Naive thymus-derived CD8-positive, alpha-beta T cell (primary cell): Measurements from ENCODE around the gene MSANTD1. TPM values are rescaled to one million over a fixed set of nuclear protein-coding genes. Genes with fewer than 3 reads are reported as not detected.

ENCODE experiments used
- ATAC-seq, 2 donors: fragments of 150-1000 bp; cut with Tn5 transposase in 1 of 2; sonication (Bioruptor Pico), chemical (Tn5 transposase) in 1 of 2; 1 replicate in 1 of 2; 2 replicates in 1 of 2; pipeline ENCODE4 v1.10.0; 2021; ENCODE audit warnings: mild to moderate bottlenecking in 2 of 2, moderate library complexity in 2 of 2
- POLR2A ChIA-PET: fragments of 350-600 bp; sonication (Branson Sonifier 250); formaldehyde crosslinking; loops from one replicate; lab custom pipeline; 2021; ENCODE audit warnings: antibody characterized with exemption; lab: Charles Lee
- DNase-seq, 10 donors: peaks; one replicate each; pipeline versions ENCODE4 v3.0.0 to v3.0.0-alpha.2; 2020 to 2022
- H3K27ac Mint-ChIP-seq, 10 donors: one replicate each; pipeline ENCODE4 v1.8.0; 2020 to 2022; ENCODE audit warnings: mild to moderate bottlenecking in 10 of 10, mixed read lengths in 10 of 10, moderate library complexity in 4 of 10, inconsistent platforms in 1 of 10
- H3K27me3 Mint-ChIP-seq, 5 donors: one replicate each; pipeline ENCODE4 v1.8.0; 2021 to 2022; ENCODE audit warnings: mixed read lengths in 5 of 5
- H3K36me3 Mint-ChIP-seq, 3 donors: one replicate each; pipeline ENCODE4 v1.8.0; 2020 to 2022; ENCODE audit warnings: mixed read lengths in 3 of 3, mild to moderate bottlenecking in 2 of 3, inconsistent platforms in 1 of 3
- H3K4me1 Mint-ChIP-seq, 4 donors: one replicate each; pipeline ENCODE4 v1.8.0; 2021 to 2022; ENCODE audit warnings: mixed read lengths in 4 of 4
- H3K4me3 Mint-ChIP-seq, 10 donors: one replicate each; pipeline ENCODE4 v1.8.0; 2020 to 2022; ENCODE audit warnings: mild to moderate bottlenecking in 10 of 10, mixed read lengths in 10 of 10, moderate library complexity in 6 of 10, inconsistent platforms in 1 of 10
- H3K9me3 Mint-ChIP-seq, 9 donors: one replicate each; pipeline ENCODE4 v1.8.0; 2020 to 2022; ENCODE audit warnings: mixed read lengths in 9 of 9, mild to moderate bottlenecking in 3 of 9, inconsistent platforms in 1 of 9, moderate library complexity in 1 of 9
- polyA plus RNA-seq, 3 donors: library from polyadenylated mRNA; unstranded; fragments of 300-500 nt; fragmentation: Illumina TruSeq; gene quantifications; one replicate each; pipeline ENCODE4 v1.2.3, GENCODE V29; 2021
- total RNA-seq, 8 experiments: library from RNA in 2 of 8; stranded (reverse) in 2 of 8; gene quantifications; one replicate each; pipeline ENCODE4 v1.2.3 and lab custom pipeline; 2021 to 2026

Gene MSANTD1
- total and polyA plus RNA-seq, 5 experiments from 2014 or later, result 0.18 to 2.1 (median 1.8) TPM; not detected in 2

GRCh38 chr4:3228881-3229280 lies 20.1 kb upstream of the MSANTD1 start:
- POLR2A ChIA-PET, result no interaction called here
- Mint-ChIP-seq H3K4me3 (no peak overlapping the region), H3K9me3 (no peaks in the 10 kb centered on the region), H3K36me3 (peaks cover 12 to 70% (median 40%) of the 10 kb centered on the region in 3 donors), H3K27me3 (no peaks in the 10 kb centered on the region), H3K4me1 (peaks cover 0 to 4% (median 2%) of the 10 kb centered on the region in 4 donors), H3K27ac (peak overlapping the region in 1 of 10 donors; percentile 82)
- DNase-seq, result peak in 1 of 10 donors; percentile 36
- no peak for ATAC-seq

- ATAC-seq (no peak), DNase-seq (no peak)
- Mint-ChIP-seq H3K4me3 (peak overlapping the region in 1 of 10 donors; percentile 61), H3K36me3 (peaks cover 10 to 70% (median 40%) of the 10 kb centered on the region in 3 donors), H3K4me1 (peaks cover 0 to 4% (median 1%) of the 10 kb centered on the region in 4 donors), H3K9me3 (no peaks in the 10 kb centered on the region), H3K27me3 (no peaks in the 10 kb centered on the region), H3K27ac (peak overlapping the region in 2 of 10 donors; percentile 78 to 82)
- POLR2A ChIA-PET, result no interaction called here
These were observed 19.6 kb upstream of the MSANTD1 start for GRCh38 chr4:3229328-3229727.

- no peaks in the 10 kb centered on the region for H3K9me3 Mint-ChIP-seq
- no peak for ATAC-seq
- H3K36me3 Mint-ChIP-seq, result peaks cover 10 to 69% (median 34%) of the 10 kb centered on the region in 3 donors
- H3K4me3 Mint-ChIP-seq, result no peak overlapping the region
- H3K27ac Mint-ChIP-seq, result no peak overlapping the region
- peaks cover 0 to 6% (median 1%) of the 10 kb centered on the region in 4 donors for H3K4me1 Mint-ChIP-seq
- no peaks in the 10 kb centered on the region for H3K27me3 Mint-ChIP-seq
- DNase-seq, result peak in 1 of 10 donors; percentile 40
- POLR2A ChIA-PET, result no interaction called here
These were observed 19.0 kb upstream of the MSANTD1 start for GRCh38 chr4:3229964-3230363.

GRCh38 chr4:3231471-3231870 lies 17.5 kb upstream of the MSANTD1 start:
- no peaks in the 10 kb centered on the region for H3K9me3 Mint-ChIP-seq
- H3K27ac Mint-ChIP-seq, result peak overlapping the region in 1 of 10 donors; percentile 83
- no peak overlapping the region for H3K4me3 Mint-ChIP-seq
- H3K27me3 Mint-ChIP-seq, result no peaks in the 10 kb centered on the region
- POLR2A ChIA-PET, result no interaction called here
- H3K4me1 Mint-ChIP-seq, result peaks cover 0 to 6% (median 1%) of the 10 kb centered on the region in 4 donors
- ATAC-seq, result no peak
- peak in 1 of 10 donors; percentile 14 for DNase-seq
- H3K36me3 Mint-ChIP-seq, result peaks cover 10 to 70% (median 35%) of the 10 kb centered on the region in 3 donors

GRCh38 chr4:3232001-3232400 lies 17.0 kb upstream of the MSANTD1 start:
- Mint-ChIP-seq H3K4me1 (peaks cover 0 to 6% (median 0%) of the 10 kb centered on the region in 4 donors), H3K4me3 (no peak overlapping the region), H3K9me3 (no peaks in the 10 kb centered on the region), H3K27me3 (no peaks in the 10 kb centered on the region), H3K36me3 (peaks cover 10 to 70% (median 35%) of the 10 kb centered on the region in 3 donors), H3K27ac (peak overlapping the region in 1 of 10 donors; percentile 83)
- no peak for ATAC-seq
- DNase-seq, result peak in 1 of 10 donors; percentile 19
- POLR2A ChIA-PET, result no interaction called here

- Mint-ChIP-seq H3K27me3 (no peaks in the 10 kb centered on the region), H3K36me3 (peaks cover 10 to 77% (median 35%) of the 10 kb centered on the region in 3 donors), H3K4me3 (no peak overlapping the region), H3K27ac (no peak overlapping the region), H3K4me1 (peaks cover 0 to 6% (median 0%) of the 10 kb centered on the region in 4 donors), H3K9me3 (no peaks in the 10 kb centered on the region)
- peak in 1 of 10 donors; percentile 54 for DNase-seq
- no peak for ATAC-seq
- POLR2A ChIA-PET, result no interaction called here
These were observed 16.1 kb upstream of the MSANTD1 start for GRCh38 chr4:3232871-3233271.

GRCh38 chr4:3233391-3234071 lies 15.4 kb upstream of the MSANTD1 start:
- H3K36me3 Mint-ChIP-seq, result peaks cover 10 to 80% (median 37%) of the 10 kb centered on the region in 3 donors
- no peaks in the 10 kb centered on the region for H3K9me3 Mint-ChIP-seq

GRCh38 chr4:3234171-3235029 lies 14.6 kb upstream of the MSANTD1 start:
- Mint-ChIP-seq H3K27me3 (no peaks in the 10 kb centered on the region), H3K4me3 (no peak overlapping the region), H3K27ac (peak overlapping the region in 5 of 10 donors; percentile 11 to 75 (median 61)), H3K9me3 (no peaks in the 10 kb centered on the region), H3K4me1 (peaks cover 0 to 6% (median 0%) of the 10 kb centered on the region in 4 donors), H3K36me3 (peaks cover 4 to 78% (median 32%) of the 10 kb centered on the region in 3 donors)
- POLR2A ChIA-PET, result interaction anchor here (0.9 kb wide), 1 partner anchor 39 kb away, joined by 3 read pairs; no protein-coding TSS in a partner anchor
- DNase-seq, result no peak
- ATAC-seq, result no peak

More at GRCh38 chr4:3233391-3234071, 15.4 kb upstream of the MSANTD1 start:
- ATAC-seq, result no peak
- DNase-seq, result no peak
- POLR2A ChIA-PET, result interaction anchor here (0.9 kb wide), 1 partner anchor 38 kb away, joined by 3 read pairs; no protein-coding TSS in a partner anchor
- peaks cover 0 to 6% (median 0%) of the 10 kb centered on the region in 4 donors for H3K4me1 Mint-ChIP-seq
- no peaks in the 10 kb centered on the region for H3K27me3 Mint-ChIP-seq
- H3K4me3 Mint-ChIP-seq, result peak overlapping the region in 1 of 10 donors; percentile 4
- H3K27ac Mint-ChIP-seq, result peak overlapping the region in 2 of 10 donors; percentile 61 to 71

GRCh38 chr4:3235030-3235345 lies 14.0 kb upstream of the MSANTD1 start:
- no peak for ATAC-seq
- Mint-ChIP-seq H3K36me3 (peaks cover 0 to 78% (median 27%) of the 10 kb centered on the region in 3 donors), H3K9me3 (no peaks in the 10 kb centered on the region), H3K27me3 (no peaks in the 10 kb centered on the region), H3K4me3 (no peak overlapping the region), H3K4me1 (peaks cover 0 to 6% (median 0%) of the 10 kb centered on the region in 4 donors), H3K27ac (peak overlapping the region in 2 of 10 donors; percentile 53 to 75)
- POLR2A ChIA-PET, result no interaction called here
- DNase-seq, result peak in 1 of 10 donors; percentile 34

GRCh38 chr4:3235581-3235980 lies 13.4 kb upstream of the MSANTD1 start:
- peaks cover 0 to 6% (median 0%) of the 10 kb centered on the region in 4 donors for H3K4me1 Mint-ChIP-seq
- H3K4me3 Mint-ChIP-seq, result no peak overlapping the region
- H3K27ac Mint-ChIP-seq, result no peak overlapping the region
- ATAC-seq (no peak), DNase-seq (peak in 1 of 10 donors; percentile 62)
- H3K9me3 Mint-ChIP-seq, result no peaks in the 10 kb centered on the region
- H3K36me3 Mint-ChIP-seq, result peaks cover 0 to 74% (median 22%) of the 10 kb centered on the region in 3 donors
- H3K27me3 Mint-ChIP-seq, result no peaks in the 10 kb centered on the region
- POLR2A ChIA-PET, result no interaction called here

- Mint-ChIP-seq H3K4me3 (no peak overlapping the region), H3K36me3 (peaks cover 0 to 75% (median 22%) of the 10 kb centered on the region in 3 donors), H3K4me1 (peaks cover 0 to 6% (median 0%) of the 10 kb centered on the region in 4 donors), H3K9me3 (no peaks in the 10 kb centered on the region), H3K27ac (no peak overlapping the region), H3K27me3 (no peaks in the 10 kb centered on the region)
- no peak for ATAC-seq
- DNase-seq, result peak in 1 of 10 donors; percentile 62
- POLR2A ChIA-PET, result interaction anchor here (0.5 kb wide), 1 partner anchor 251 kb away, joined by 4 read pairs; no protein-coding TSS in a partner anchor
These were observed 12.6 kb upstream of the MSANTD1 start for GRCh38 chr4:3236326-3236878.

GRCh38 chr4:3237266-3237665 lies 11.7 kb upstream of the MSANTD1 start:
- DNase-seq (no peak), ATAC-seq (no peak)
- POLR2A ChIA-PET, result no interaction called here
- Mint-ChIP-seq H3K27ac (no peak overlapping the region), H3K4me1 (peaks cover 2 to 4% (median 3%) of the 10 kb centered on the region in 4 donors), H3K4me3 (no peak overlapping the region), H3K36me3 (peaks cover 0 to 69% (median 15%) of the 10 kb centered on the region in 3 donors), H3K27me3 (no peaks in the 10 kb centered on the region), H3K9me3 (no peaks in the 10 kb centered on the region)
